Body of pancreas (tissue), 4 donors: Measurements from ENCODE around the gene MGAT5. TPM values are rescaled to one million over a fixed set of nuclear protein-coding genes. Genes with fewer than 3 reads are reported as not detected.

Experiments
- ATAC-seq: fragments of 150-250 bp; one replicate; pipeline ENCODE4 v1.9.1; 2016
- DNase-seq, 4 donors: peaks; one replicate each; pipeline ENCODE4 v3.0.0-alpha.2; 2019
- H3K27ac ChIP-seq, 4 donors: fragments of 200-600 bp; sonication (generic); 1 replicate in 3 of 4; 2 replicates in 1 of 4; pipeline versions ENCODE4 v1.5.1 to v1.6.1; 2016 to 2019; ENCODE audit warnings: mild to moderate bottlenecking in 1 of 4, mixed read lengths in 1 of 4, moderate library complexity in 1 of 4
- H3K27me3 ChIP-seq, 2 donors: fragments of 200-600 bp; sonication (generic); one replicate each; pipeline ENCODE4 v1.6.0; 2016; ENCODE audit warnings: mild to moderate bottlenecking in 1 of 2
- H3K36me3 ChIP-seq, 2 donors: fragments of 200-600 bp; sonication (generic); replicated peaks in 1 of 2; 2 replicates each; pipeline ENCODE4 v1.5.1; 2016; ENCODE audit warnings: low read depth in 2 of 2; ENCODE audit not compliant: insufficient read depth in 1 of 2
- H3K4me1 ChIP-seq: fragments of 200-600 bp; sonication (generic); one replicate; pipeline ENCODE4 v1.6.0; 2016
- H3K4me3 ChIP-seq, 2 donors: fragments of 200-600 bp; sonication (generic); 1 replicate in 1 of 2; 2 replicates in 1 of 2; pipeline ENCODE4 v1.5.1; 2016 to 2019
- H3K9me3 ChIP-seq, 3 donors: fragments of 200-600 bp; sonication (generic); 1 replicate in 2 of 3; 2 replicates in 1 of 3; pipeline ENCODE4 v1.5.1; 2016
- CTCF ChIP-seq, 7 experiments: fragments of 450-650 bp in 4 of 7; fragments of 200-600 bp in 3 of 7; sonication (generic) in 3 of 7; IDR thresholded peaks; one replicate each; pipeline ENCODE4 v1.5.1; 2016 to 2019; ENCODE audit warnings: antibody characterized with exemption in 7 of 7
- POLR2A ChIP-seq, 3 donors: fragments of 450-650 bp; IDR thresholded peaks; one replicate each; pipeline ENCODE4 v1.6.1; 2016; ENCODE audit warnings: antibody characterized with exemption in 3 of 3, mild to moderate bottlenecking in 2 of 3
- WGBS, 2 donors: methylation state at CpG; one replicate each; pipeline ENCODE4 v1.1.5; 2017; 5-methylcytosine and 5-hydroxymethylcytosine counted together
- intact Hi-C: fragments of 100-400 bp; cut with DNase I; formaldehyde crosslinking; loops from one replicate; pipeline ENCODE4 v1.15.1; 2023
- total RNA-seq, 2 donors: library from RNA; depleted of rRNA; stranded (reverse); fragments of >200 nt; gene quantifications; one replicate each; pipeline ENCODE4 v1.1.0, GENCODE V29; 2016

The MGAT5 gene
- total RNA-seq, 2 donors from 2014 or later = 15.8 to 16.3 TPM

GRCh38 chr2:134482766-134483340, 229.0 kb downstream of the MGAT5 start:
- TF ChIP-seq POLR2A (IDR thresholded peaks at IDR 0.05) (no peak), CTCF (IDR thresholded peaks at IDR 0.05) (no peak)
- intact Hi-C loops = no loop called here
- no peaks in the 10 kb centered on the region for H3K27me3 ChIP-seq
- H3K9me3 ChIP-seq = no peaks in the 10 kb centered on the region
- H3K36me3 ChIP-seq = no peaks in the 10 kb centered on the region
- H3K4me3 ChIP-seq = no peak overlapping the region
- ATAC-seq (no peak), DNase-seq (no peak)
- no peak overlapping the region for H3K27ac ChIP-seq
- 76 to 91% methylated on average over 5 to 15 of the region's 15 CpGs for WGBS, 2 donors
- H3K4me1 ChIP-seq = no peaks in the 10 kb centered on the region

GRCh38 chr2:134489732-134490384, 236.0 kb downstream of the MGAT5 start:
- intact Hi-C loops = no loop called here
- no peak for DNase-seq
- TF ChIP-seq CTCF (IDR thresholded peaks at IDR 0.05) (no peak), POLR2A (IDR thresholded peaks at IDR 0.05) (no peak)
- H3K27me3 ChIP-seq = no peaks in the 10 kb centered on the region
- H3K4me1 ChIP-seq = no peaks in the 10 kb centered on the region
- 88 to 92% methylated on average over 11 of the region's 11 CpGs for WGBS, 2 donors
- H3K36me3 ChIP-seq = no peaks in the 10 kb centered on the region
- no peak overlapping the region for H3K27ac ChIP-seq
- H3K9me3 ChIP-seq = no peaks in the 10 kb centered on the region
- no peak overlapping the region for H3K4me3 ChIP-seq
- ATAC-seq = no peak

GRCh38 chr2:134490559-134490958, 236.7 kb downstream of the MGAT5 start:
- Histone ChIP-seq H3K9me3 (no peaks in the 10 kb centered on the region), H3K4me1 (no peaks in the 10 kb centered on the region), H3K36me3 (no peaks in the 10 kb centered on the region), H3K27ac (no peak overlapping the region), H3K27me3 (no peaks in the 10 kb centered on the region), H3K4me3 (no peak overlapping the region)
- WGBS, 2 donors = 92 to 97% methylated on average over 4 of the region's 4 CpGs
- no peak for DNase-seq
- no peak for TF ChIP-seq CTCF (IDR thresholded peaks at IDR 0.05)
- no peak for TF ChIP-seq POLR2A (IDR thresholded peaks at IDR 0.05)
- intact Hi-C loops = no loop called here
- no peak for ATAC-seq

- ATAC-seq = no peak
- no peak for DNase-seq
- Histone ChIP-seq H3K36me3 (no peaks in the 10 kb centered on the region), H3K4me1 (no peaks in the 10 kb centered on the region), H3K27ac (no peak overlapping the region), H3K4me3 (no peak overlapping the region), H3K27me3 (no peaks in the 10 kb centered on the region), H3K9me3 (no peaks in the 10 kb centered on the region)
- WGBS, 2 donors = 86 to 90% methylated on average over 4 of the region's 4 CpGs
- TF ChIP-seq CTCF (IDR thresholded peaks at IDR 0.05) = no peak
- no peak for TF ChIP-seq POLR2A (IDR thresholded peaks at IDR 0.05)
- intact Hi-C loops = no loop called here
Measured at GRCh38 chr2:134491022-134491421, 237.2 kb downstream of the MGAT5 start.
